ENCODE results near the gene SMOC2. TPM values are rescaled to one million over a fixed set of nuclear protein-coding genes. Genes with fewer than 3 reads are reported as not detected.

SMOC2 gene
- total RNA-seq, 5 donors from 2014 or later (not counting 1 experiment from before 2014, with no cell fraction given): 0.06 to 0.20 (median 0.16) TPM; not detected in 2

- DNase-seq (no peak), ATAC-seq (replicated peaks in 1 of 4) (no peak)
- no peaks in the 10 kb centered on the region for H3K4me1 ChIP-seq (ENCODE audit: control insufficient read depth in 1 of 2, extremely low read depth in 1 of 2, insufficient read depth in 2 of 2, low read length in 2 of 2)
- H3K27ac Mint-ChIP-seq: no peak overlapping the region
- H3K36me3 Mint-ChIP-seq: no peaks in the 10 kb centered on the region
- no peaks in the 10 kb centered on the region for H3K9me3 ChIP-seq
- POLR2A ChIA-PET: no interaction called here
- 82% methylated on average over 10 of the region's 10 CpGs for WGBS (ENCODE audit: insufficient coverage)
- peaks cover 0 to 4% (median 0%) of the 10 kb centered on the region in 3 donors for H3K9me3 Mint-ChIP-seq
- no peak overlapping the region for H3K27ac ChIP-seq (ENCODE audit: low read length)
- peaks cover 0 to 4% of the 10 kb centered on the region in 2 experiments for H3K27me3 ChIP-seq (replicated peaks in 1 of 2; ENCODE audit: control insufficient read depth in 2 of 2, extremely low read depth in 1 of 2, insufficient read depth in 2 of 2, low read length in 1 of 2)
- CTCF ChIA-PET: no interaction called here
- H3K4me3 ChIP-seq (ENCODE audit: control insufficient read depth in 1 of 2, extremely low read depth in 1 of 2, low read length in 1 of 2): no peak overlapping the region
- H3K27me3 Mint-ChIP-seq: no peaks in the 10 kb centered on the region
- no peaks in the 10 kb centered on the region for H3K4me1 Mint-ChIP-seq
- H3K36me3 ChIP-seq (ENCODE audit: control insufficient read depth in 2 of 2, extremely low read depth in 1 of 2, insufficient read depth in 1 of 2, low read length in 1 of 2): no peaks in the 10 kb centered on the region
- no peak overlapping the region for H3K4me3 Mint-ChIP-seq
These were observed 113.5 kb downstream of the SMOC2 start for GRCh38 chr6:168554472-168554871.

GRCh38 chr6:168554898-168555617 is 114.1 kb downstream of the SMOC2 start:
- ATAC-seq (replicated peaks in 1 of 4) (no peak), DNase-seq (no peak)
- no peaks in the 10 kb centered on the region for H3K4me1 ChIP-seq (ENCODE audit: control insufficient read depth in 1 of 2, extremely low read depth in 1 of 2, insufficient read depth in 2 of 2, low read length in 2 of 2)
- no peak overlapping the region for H3K4me3 ChIP-seq (ENCODE audit: control insufficient read depth in 1 of 2, extremely low read depth in 1 of 2, low read length in 1 of 2)
- no peaks in the 10 kb centered on the region for H3K4me1 Mint-ChIP-seq
- no peak overlapping the region for H3K4me3 Mint-ChIP-seq
- WGBS (ENCODE audit: insufficient coverage): 88% methylated on average over 16 of the region's 33 CpGs
- no peaks in the 10 kb centered on the region for H3K27me3 Mint-ChIP-seq
- CTCF ChIA-PET: no interaction called here
- no peaks in the 10 kb centered on the region for H3K36me3 Mint-ChIP-seq
- peaks cover 0 to 4% (median 0%) of the 10 kb centered on the region in 3 donors for H3K9me3 Mint-ChIP-seq
- no peak overlapping the region for H3K27ac ChIP-seq (ENCODE audit: low read length)
- H3K36me3 ChIP-seq (ENCODE audit: control insufficient read depth in 2 of 2, extremely low read depth in 1 of 2, insufficient read depth in 1 of 2, low read length in 1 of 2): no peaks in the 10 kb centered on the region
- no peak overlapping the region for H3K27ac Mint-ChIP-seq
- H3K27me3 ChIP-seq (replicated peaks in 1 of 2; ENCODE audit: control insufficient read depth in 2 of 2, extremely low read depth in 1 of 2, insufficient read depth in 2 of 2, low read length in 1 of 2): peaks cover 0 to 4% of the 10 kb centered on the region in 2 experiments
- POLR2A ChIA-PET: no interaction called here
- H3K9me3 ChIP-seq: no peaks in the 10 kb centered on the region

DNA sequence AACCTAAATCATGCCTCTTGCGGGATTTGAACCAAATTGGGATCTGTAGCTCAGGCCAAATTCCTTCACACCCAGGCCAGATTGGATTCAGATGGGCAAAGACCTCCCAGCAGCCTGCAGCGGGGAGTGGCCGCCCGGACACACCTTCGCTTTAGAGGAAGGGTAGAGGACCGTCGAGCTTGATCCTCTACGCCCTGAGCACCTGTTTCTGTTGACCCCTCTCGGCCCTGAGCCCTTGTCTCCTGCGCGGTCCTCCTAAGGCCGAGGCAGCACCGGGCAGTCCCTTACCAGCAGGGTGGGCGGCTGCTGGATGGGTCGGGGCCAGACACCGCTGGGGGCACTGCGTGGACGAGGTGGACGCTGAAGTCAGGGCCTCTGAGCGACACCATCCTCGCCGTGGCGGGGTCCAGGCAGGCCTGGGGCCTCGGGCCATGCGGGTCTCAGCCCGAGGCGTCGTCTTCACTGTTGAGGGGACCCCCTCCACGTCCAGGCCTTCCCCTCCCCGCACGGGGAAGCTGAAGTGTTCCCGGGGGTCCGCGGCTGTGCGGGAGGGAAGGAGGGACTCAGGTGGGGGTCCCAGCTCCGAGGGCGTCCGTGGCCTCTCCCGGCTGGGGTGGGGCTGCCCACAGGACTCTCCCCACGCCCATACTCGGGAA is 114.8 kb downstream of the SMOC2 start:
- Mint-ChIP-seq H3K36me3 (no peaks in the 10 kb centered on the region), H3K27ac (no peak overlapping the region), H3K27me3 (no peaks in the 10 kb centered on the region), H3K9me3 (peaks cover 0 to 3% (median 0%) of the 10 kb centered on the region in 3 donors), H3K4me1 (no peaks in the 10 kb centered on the region), H3K4me3 (no peak overlapping the region)
- Histone ChIP-seq H3K27me3 (replicated peaks in 1 of 2; ENCODE audit: control insufficient read depth in 2 of 2, extremely low read depth in 1 of 2, insufficient read depth in 2 of 2, low read length in 1 of 2) (peaks cover 0 to 4% of the 10 kb centered on the region in 2 experiments), H3K4me3 (ENCODE audit: control insufficient read depth in 1 of 2, extremely low read depth in 1 of 2, low read length in 1 of 2) (no peak overlapping the region), H3K27ac (ENCODE audit: low read length) (no peak overlapping the region), H3K4me1 (ENCODE audit: control insufficient read depth in 1 of 2, extremely low read depth in 1 of 2, insufficient read depth in 2 of 2, low read length in 2 of 2) (no peaks in the 10 kb centered on the region), H3K36me3 (ENCODE audit: control insufficient read depth in 2 of 2, extremely low read depth in 1 of 2, insufficient read depth in 1 of 2, low read length in 1 of 2) (no peaks in the 10 kb centered on the region), H3K9me3 (no peaks in the 10 kb centered on the region)
- WGBS (ENCODE audit: insufficient coverage): 91% methylated on average over 27 of the region's 41 CpGs
- ChIA-PET CTCF (no interaction called here), POLR2A (no interaction called here)
- DNase-seq (no peak), ATAC-seq (replicated peaks in 1 of 4) (no peak)

DNA sequence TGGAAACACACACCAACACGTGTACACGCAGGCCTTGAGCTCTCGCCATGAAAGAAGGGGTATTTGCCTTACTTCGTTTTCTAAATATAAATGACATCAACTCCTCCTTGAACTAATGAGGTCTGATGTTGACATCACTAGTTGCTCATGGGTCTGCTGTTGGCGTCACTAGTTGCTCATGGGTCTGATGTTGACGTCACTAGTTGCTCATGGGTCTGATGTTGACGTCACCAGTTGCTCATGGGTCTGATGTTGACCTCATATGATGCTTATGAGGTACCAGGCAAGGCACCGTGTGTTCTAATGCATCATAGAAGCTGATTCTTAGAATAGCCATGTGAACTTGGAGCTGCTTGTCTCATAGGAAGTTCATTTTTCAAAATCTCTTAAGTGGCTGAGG is 116.5 kb downstream of the SMOC2 start:
- DNase-seq (no peak), ATAC-seq (replicated peaks in 1 of 4) (no peak)
- H3K27ac Mint-ChIP-seq: no peak overlapping the region
- no peaks in the 10 kb centered on the region for H3K9me3 Mint-ChIP-seq
- no peaks in the 10 kb centered on the region for H3K9me3 ChIP-seq
- peaks cover 0 to 4% of the 10 kb centered on the region in 2 experiments for H3K27me3 ChIP-seq (replicated peaks in 1 of 2; ENCODE audit: control insufficient read depth in 2 of 2, extremely low read depth in 1 of 2, insufficient read depth in 2 of 2, low read length in 1 of 2)
- WGBS (ENCODE audit: insufficient coverage): 71% methylated on average over 6 of the region's 8 CpGs
- no peak overlapping the region for H3K4me3 Mint-ChIP-seq
- H3K4me1 ChIP-seq (ENCODE audit: control insufficient read depth in 1 of 2, extremely low read depth in 1 of 2, insufficient read depth in 2 of 2, low read length in 2 of 2): no peaks in the 10 kb centered on the region
- no peaks in the 10 kb centered on the region for H3K4me1 Mint-ChIP-seq
- H3K27me3 Mint-ChIP-seq: no peaks in the 10 kb centered on the region
- no peak overlapping the region for H3K27ac ChIP-seq (ENCODE audit: low read length)
- no peaks in the 10 kb centered on the region for H3K36me3 Mint-ChIP-seq
- ChIA-PET CTCF (no interaction called here), POLR2A (no interaction called here)
- H3K4me3 ChIP-seq (ENCODE audit: control insufficient read depth in 1 of 2, extremely low read depth in 1 of 2, low read length in 1 of 2): no peak overlapping the region
- H3K36me3 ChIP-seq (ENCODE audit: control insufficient read depth in 2 of 2, extremely low read depth in 1 of 2, insufficient read depth in 1 of 2, low read length in 1 of 2): no peaks in the 10 kb centered on the region

DNA sequence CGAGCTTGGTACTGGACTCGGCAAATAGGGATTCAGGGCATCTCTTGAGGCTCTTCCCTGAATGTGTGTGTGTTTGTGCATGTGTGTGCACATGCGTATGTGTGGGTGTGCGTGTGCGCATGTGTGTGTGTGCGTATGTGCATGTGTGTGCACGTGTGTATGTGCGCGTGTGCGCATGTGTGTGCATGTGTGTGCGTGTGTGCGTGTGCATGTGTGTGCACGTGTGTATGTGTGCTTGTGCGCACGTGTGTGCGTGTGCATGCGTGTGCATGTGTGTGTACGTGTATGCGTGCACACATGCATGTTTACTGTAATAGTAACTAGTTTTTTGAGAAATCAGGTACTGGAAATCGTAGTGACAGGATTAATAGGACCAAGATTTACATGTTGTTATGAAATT is 117.7 kb downstream of the SMOC2 start:
- H3K36me3 ChIP-seq (ENCODE audit: control insufficient read depth in 2 of 2, extremely low read depth in 1 of 2, insufficient read depth in 1 of 2, low read length in 1 of 2): no peaks in the 10 kb centered on the region
- DNase-seq (no peak), ATAC-seq (replicated peaks in 1 of 4) (no peak)
- peaks cover 0 to 7% of the 10 kb centered on the region in 2 experiments for H3K27me3 ChIP-seq (replicated peaks in 1 of 2; ENCODE audit: control insufficient read depth in 2 of 2, extremely low read depth in 1 of 2, insufficient read depth in 2 of 2, low read length in 1 of 2)
- 95% methylated on average over 19 of the region's 20 CpGs for WGBS (ENCODE audit: insufficient coverage)
- Mint-ChIP-seq H3K4me1 (no peaks in the 10 kb centered on the region), H3K27ac (no peak overlapping the region), H3K36me3 (no peaks in the 10 kb centered on the region), H3K4me3 (no peak overlapping the region), H3K9me3 (no peaks in the 10 kb centered on the region), H3K27me3 (no peaks in the 10 kb centered on the region)
- no peaks in the 10 kb centered on the region for H3K9me3 ChIP-seq
- H3K4me3 ChIP-seq (ENCODE audit: control insufficient read depth in 1 of 2, extremely low read depth in 1 of 2, low read length in 1 of 2): no peak overlapping the region
- no peaks in the 10 kb centered on the region for H3K4me1 ChIP-seq (ENCODE audit: control insufficient read depth in 1 of 2, extremely low read depth in 1 of 2, insufficient read depth in 2 of 2, low read length in 2 of 2)
- ChIA-PET POLR2A (no interaction called here), CTCF (no interaction called here)
- H3K27ac ChIP-seq (ENCODE audit: low read length): no peak overlapping the region

DNA sequence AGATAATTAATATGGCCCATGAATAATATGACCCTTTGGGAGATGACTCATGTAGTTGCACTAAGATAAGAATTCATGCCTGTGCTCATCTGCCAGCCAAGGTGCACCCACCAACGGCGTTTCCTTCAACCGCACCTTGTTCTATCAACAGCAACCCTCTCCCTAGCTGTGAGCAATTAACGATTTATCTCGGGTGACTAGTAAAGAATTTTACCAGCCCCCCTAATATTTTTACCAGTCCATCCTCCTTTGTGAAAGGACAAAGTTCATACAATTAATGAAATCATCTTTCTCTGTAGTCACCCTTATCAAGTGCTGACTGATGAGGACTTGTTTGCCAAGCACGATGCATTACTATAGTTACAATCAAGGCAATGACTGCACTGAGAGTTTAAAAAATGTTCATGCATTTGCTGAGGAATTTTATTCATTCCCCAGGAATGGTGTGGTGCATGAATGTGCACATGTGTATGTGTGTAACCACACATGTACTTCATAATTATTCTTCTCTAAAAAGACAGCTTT is 118.7 kb downstream of the SMOC2 start:
- DNase-seq (no peak), ATAC-seq (replicated peaks in 1 of 4) (no peak)
- Mint-ChIP-seq H3K27me3 (peaks cover 0 to 3% of the 10 kb centered on the region in 2 donors), H3K4me3 (no peak overlapping the region), H3K36me3 (no peaks in the 10 kb centered on the region), H3K4me1 (no peaks in the 10 kb centered on the region), H3K9me3 (no peaks in the 10 kb centered on the region), H3K27ac (no peak overlapping the region)
- ChIA-PET CTCF (no interaction called here), POLR2A (no interaction called here)
- Histone ChIP-seq H3K4me1 (ENCODE audit: control insufficient read depth in 1 of 2, extremely low read depth in 1 of 2, insufficient read depth in 2 of 2, low read length in 2 of 2) (no peaks in the 10 kb centered on the region), H3K4me3 (ENCODE audit: control insufficient read depth in 1 of 2, extremely low read depth in 1 of 2, low read length in 1 of 2) (no peak overlapping the region), H3K27me3 (replicated peaks in 1 of 2; ENCODE audit: control insufficient read depth in 2 of 2, extremely low read depth in 1 of 2, insufficient read depth in 2 of 2, low read length in 1 of 2) (peaks cover 0 to 9% of the 10 kb centered on the region in 2 experiments), H3K9me3 (no peaks in the 10 kb centered on the region), H3K36me3 (ENCODE audit: control insufficient read depth in 2 of 2, extremely low read depth in 1 of 2, insufficient read depth in 1 of 2, low read length in 1 of 2) (no peaks in the 10 kb centered on the region), H3K27ac (ENCODE audit: low read length) (no peak overlapping the region)
- WGBS (ENCODE audit: insufficient coverage): 91% methylated on average over 5 of the region's 6 CpGs

All from T-cell (primary cell).